Measurements from ENCODE around the gene RHOBTB1. TPM values are rescaled to one million over a fixed set of nuclear protein-coding genes. Genes with fewer than 3 reads are reported as not detected.

The RHOBTB1 gene
- total RNA-seq, 1 donor from 2014 or later = 13.5 TPM

GRCh38 chr10:60827791-60828488 lies 116.0 kb downstream of the RHOBTB1 start:
- ATAC-seq = peak; percentile 56 to 87
- intact Hi-C loops (cut with DNase I) = no loop called here
- no peak for TF ChIP-seq CTCF (IDR thresholded peaks at IDR 0.05)
- no peak for DNase-seq
- Histone ChIP-seq H3K27ac (peak overlapping the region; percentile 53), H3K4me1 (peaks cover 25% of the 10 kb centered on the region), H3K4me3 (no peak overlapping the region), H3K27me3 (ENCODE audit: low read depth) (no peaks in the 10 kb centered on the region), H3K36me3 (no peaks in the 10 kb centered on the region), H3K9me3 (no peaks in the 10 kb centered on the region)

GRCh38 chr10:60825520-60825919 lies 118.5 kb downstream of the RHOBTB1 start:
- intact Hi-C loops (cut with DNase I) = no loop called here
- Histone ChIP-seq H3K36me3 (no peaks in the 10 kb centered on the region), H3K27ac (no peak overlapping the region), H3K4me3 (no peak overlapping the region), H3K9me3 (no peaks in the 10 kb centered on the region), H3K27me3 (ENCODE audit: low read depth) (no peaks in the 10 kb centered on the region), H3K4me1 (peaks cover 28% of the 10 kb centered on the region)
- ATAC-seq (no peak), DNase-seq (no peak)
- TF ChIP-seq CTCF (IDR thresholded peaks at IDR 0.05) = no peak

- no peaks in the 10 kb centered on the region for H3K27me3 ChIP-seq (ENCODE audit: low read depth)
- H3K9me3 ChIP-seq = no peaks in the 10 kb centered on the region
- H3K36me3 ChIP-seq = no peaks in the 10 kb centered on the region
- peaks cover 19% of the 10 kb centered on the region for H3K4me1 ChIP-seq
- intact Hi-C loops (cut with DNase I) = no loop called here
- no peak overlapping the region for H3K4me3 ChIP-seq
- ATAC-seq (no peak), DNase-seq (no peak)
- no peak overlapping the region for H3K27ac ChIP-seq
- no peak for TF ChIP-seq CTCF (IDR thresholded peaks at IDR 0.05)
Observed at GRCh38 chr10:60823324-60823723, 120.7 kb downstream of the RHOBTB1 start.

- TF ChIP-seq CTCF (IDR thresholded peaks at IDR 0.05) = no peak
Observed at GRCh38 chr10:60822809-60823208, 121.2 kb downstream of the RHOBTB1 start.

GRCh38 chr10:60821656-60822055 lies 122.3 kb downstream of the RHOBTB1 start:
- Histone ChIP-seq H3K4me1 (peaks cover 16% of the 10 kb centered on the region), H3K4me3 (no peak overlapping the region), H3K36me3 (no peaks in the 10 kb centered on the region), H3K9me3 (no peaks in the 10 kb centered on the region), H3K27ac (no peak overlapping the region), H3K27me3 (ENCODE audit: low read depth) (no peaks in the 10 kb centered on the region)
- intact Hi-C loops (cut with DNase I) = no loop called here
- no peak for DNase-seq
- ATAC-seq = no peak
- no peak for TF ChIP-seq CTCF (IDR thresholded peaks at IDR 0.05)

More at GRCh38 chr10:60822809-60823208, 121.2 kb downstream of the RHOBTB1 start:
- peaks cover 15% of the 10 kb centered on the region for H3K4me1 ChIP-seq
- no peaks in the 10 kb centered on the region for H3K9me3 ChIP-seq
- DNase-seq = no peak
- ATAC-seq = no peak
- intact Hi-C loops (cut with DNase I) = no loop called here
- H3K36me3 ChIP-seq = no peaks in the 10 kb centered on the region
- H3K27me3 ChIP-seq (ENCODE audit: low read depth) = no peaks in the 10 kb centered on the region
- H3K27ac ChIP-seq = no peak overlapping the region
- no peak overlapping the region for H3K4me3 ChIP-seq
